ENCODE measurements around the gene TMEM192.
"Not testable (repeated sequence)": the region's sequence is repeated elsewhere in the genome, so short reads cannot be mapped to it uniquely, and the experiment has no call there.

TMEM192 gene

DNA sequence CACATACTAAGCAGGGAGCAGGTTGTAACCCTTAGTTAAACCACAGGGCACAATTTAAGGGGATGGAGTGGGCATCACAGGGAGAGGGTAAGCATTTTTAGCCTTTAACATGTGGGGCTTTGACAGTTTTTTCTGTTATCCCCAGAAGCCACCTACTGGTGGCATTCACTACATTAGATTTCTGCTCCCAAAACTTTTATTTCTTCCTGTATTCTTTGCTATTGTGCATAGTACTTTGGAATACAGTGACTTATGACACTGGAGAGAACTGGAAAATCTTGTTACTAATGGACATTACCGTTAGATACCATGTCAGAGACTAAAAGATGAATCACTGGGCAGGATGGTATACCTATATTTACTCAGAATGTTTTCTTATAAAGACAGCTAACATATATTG is 51.7 kb downstream of the TMEM192 start:
- no peak for DNase-seq
- Histone ChIP-seq H3K4me3 (ENCODE audit: insufficient read depth, low read depth, low read length, poor library complexity, severe bottlenecking) (no peak overlapping the region), H3K27me3 (replicated peaks; ENCODE audit: control insufficient read depth, insufficient read depth, low read length, poor library complexity, severe bottlenecking) (no peaks in the 10 kb centered on the region), H3K4me1 (ENCODE audit: control insufficient read depth, insufficient read depth, low read length, poor library complexity, severe bottlenecking) (no peaks in the 10 kb centered on the region), H3K36me3 (ENCODE audit: control insufficient read depth, insufficient read depth, low read length) (no peaks in the 10 kb centered on the region), H3K9me3 (ENCODE audit: control insufficient read depth, low read length) (no peaks in the 10 kb centered on the region), H3K27ac (ENCODE audit: insufficient read depth, low read length, poor library complexity, severe bottlenecking) (no peak overlapping the region)

DNA sequence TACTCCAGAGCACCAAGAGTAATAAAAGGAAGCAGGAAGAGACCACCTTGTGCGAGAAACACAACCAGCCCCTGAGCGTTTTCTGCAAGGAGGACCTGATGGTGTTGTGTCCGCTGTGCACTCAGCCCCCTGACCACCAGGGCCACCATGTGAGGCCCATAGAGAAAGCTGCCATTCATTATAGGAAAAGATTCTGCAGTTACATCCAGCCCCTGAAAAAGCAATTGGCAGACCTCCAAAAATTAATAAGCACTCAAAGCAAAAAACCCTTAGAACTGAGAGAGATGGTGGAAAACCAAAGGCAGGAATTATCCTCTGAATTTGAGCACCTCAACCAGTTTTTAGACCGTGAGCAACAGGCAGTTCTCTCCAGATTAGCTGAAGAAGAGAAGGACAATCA is 53.3 kb downstream of the TMEM192 start:
- H3K9me3 ChIP-seq (ENCODE audit: control insufficient read depth, low read length) = no peaks in the 10 kb centered on the region
- H3K4me3 ChIP-seq (ENCODE audit: insufficient read depth, low read depth, low read length, poor library complexity, severe bottlenecking) = no peak overlapping the region
- H3K27ac ChIP-seq (ENCODE audit: insufficient read depth, low read length, poor library complexity, severe bottlenecking) = no peak overlapping the region
- no peaks in the 10 kb centered on the region for H3K27me3 ChIP-seq (replicated peaks; ENCODE audit: control insufficient read depth, insufficient read depth, low read length, poor library complexity, severe bottlenecking)
- DNase-seq = no peak
- H3K36me3 ChIP-seq (ENCODE audit: control insufficient read depth, insufficient read depth, low read length) = no peaks in the 10 kb centered on the region
- H3K4me1 ChIP-seq (ENCODE audit: control insufficient read depth, insufficient read depth, low read length, poor library complexity, severe bottlenecking) = no peaks in the 10 kb centered on the region

DNA sequence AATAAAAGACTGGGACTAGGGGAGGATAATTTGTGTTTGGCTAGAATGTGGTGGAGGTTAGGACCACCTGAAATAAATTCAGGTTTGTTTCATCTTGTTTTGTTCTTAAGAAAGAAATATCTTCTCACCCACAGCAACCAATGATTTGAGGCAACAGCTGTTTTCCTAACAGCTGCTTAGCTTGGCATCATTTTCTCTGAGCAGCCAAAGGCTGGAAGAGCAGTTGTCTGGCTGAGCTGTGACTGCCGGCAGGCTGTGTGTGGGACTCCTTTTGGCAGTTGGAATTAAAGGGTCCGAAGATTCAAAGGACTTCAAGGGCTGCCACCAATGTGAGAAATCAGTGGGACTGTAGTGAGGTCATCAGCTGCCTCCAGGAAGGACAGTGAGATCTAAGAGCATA is 54.0 kb downstream of the TMEM192 start:
- H3K27me3 ChIP-seq (replicated peaks; ENCODE audit: control insufficient read depth, insufficient read depth, low read length, poor library complexity, severe bottlenecking) = no peaks in the 10 kb centered on the region
- H3K4me3 ChIP-seq (ENCODE audit: insufficient read depth, low read depth, low read length, poor library complexity, severe bottlenecking) = no peak overlapping the region
- no peak overlapping the region for H3K27ac ChIP-seq (ENCODE audit: insufficient read depth, low read length, poor library complexity, severe bottlenecking)
- no peaks in the 10 kb centered on the region for H3K4me1 ChIP-seq (ENCODE audit: control insufficient read depth, insufficient read depth, low read length, poor library complexity, severe bottlenecking)
- no peaks in the 10 kb centered on the region for H3K36me3 ChIP-seq (ENCODE audit: control insufficient read depth, insufficient read depth, low read length)
- H3K9me3 ChIP-seq (ENCODE audit: control insufficient read depth, low read length) = no peaks in the 10 kb centered on the region
- DNase-seq = no peak

DNA sequence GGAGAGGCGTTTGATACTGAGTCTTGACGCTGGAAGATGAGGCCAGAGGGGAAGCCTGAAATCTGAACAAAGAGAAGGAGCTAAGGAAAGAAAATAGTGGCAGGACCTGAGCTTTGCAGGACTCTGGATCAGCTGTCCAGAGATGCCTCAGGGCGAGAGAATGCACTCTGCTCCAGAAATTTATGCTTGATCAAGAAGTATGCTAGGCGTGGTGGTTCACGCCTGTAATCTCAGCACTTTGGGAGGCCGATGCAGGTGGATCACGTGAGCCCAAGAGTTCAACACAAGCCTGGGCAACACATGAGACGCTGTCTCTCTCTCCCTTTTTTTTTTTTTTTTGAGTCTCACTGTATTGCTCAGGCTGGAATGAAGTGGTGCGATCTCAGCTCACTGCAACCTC is 57.1 kb downstream of the TMEM192 start:
- DNase-seq = no peak
- Histone ChIP-seq H3K4me3 (ENCODE audit: insufficient read depth, low read depth, low read length, poor library complexity, severe bottlenecking) (no peak overlapping the region), H3K9me3 (ENCODE audit: control insufficient read depth, low read length) (no peaks in the 10 kb centered on the region), H3K27me3 (replicated peaks; ENCODE audit: control insufficient read depth, insufficient read depth, low read length, poor library complexity, severe bottlenecking) (no peaks in the 10 kb centered on the region), H3K4me1 (ENCODE audit: control insufficient read depth, insufficient read depth, low read length, poor library complexity, severe bottlenecking) (no peaks in the 10 kb centered on the region), H3K36me3 (ENCODE audit: control insufficient read depth, insufficient read depth, low read length) (no peaks in the 10 kb centered on the region), H3K27ac (ENCODE audit: insufficient read depth, low read length, poor library complexity, severe bottlenecking) (no peak overlapping the region)

DNA sequence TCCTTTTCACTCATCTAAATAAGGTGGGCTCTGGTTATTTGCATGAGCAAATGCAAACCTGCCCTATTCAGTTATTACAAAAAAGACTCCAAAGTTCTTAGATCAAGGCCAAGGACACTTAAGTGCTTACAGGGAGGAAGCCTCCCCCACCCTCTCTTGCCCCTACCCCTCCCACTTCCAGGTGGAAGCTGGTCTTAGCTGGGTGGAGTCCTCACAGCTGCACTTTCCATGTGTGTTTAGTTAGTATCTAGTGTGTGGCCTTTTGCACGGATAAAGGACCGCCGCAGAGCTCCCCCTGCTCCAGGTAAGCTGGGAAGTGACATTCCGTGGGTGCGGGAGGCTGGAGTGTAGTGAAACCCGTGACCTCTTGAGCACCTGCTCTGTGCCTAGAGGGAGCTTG is 59.0 kb downstream of the TMEM192 start, which contains the start of gene TRIM75:
Gene TRIM75 (plus strand): TSS at position 222 of the 400 bp plus-strand sequence. CDS start 5,282 bp downstream, outside the sequence.
- no peaks in the 10 kb centered on the region for H3K9me3 ChIP-seq (ENCODE audit: control insufficient read depth, low read length)
- H3K4me3 ChIP-seq (ENCODE audit: insufficient read depth, low read depth, low read length, poor library complexity, severe bottlenecking) = no peak within 1 kb of the TSS
- no peaks in the 10 kb centered on the region for H3K27me3 ChIP-seq (replicated peaks; ENCODE audit: control insufficient read depth, insufficient read depth, low read length, poor library complexity, severe bottlenecking)
- no peak for DNase-seq
- no peaks in the 10 kb centered on the region for H3K36me3 ChIP-seq (ENCODE audit: control insufficient read depth, insufficient read depth, low read length)
- no peak within 1 kb of the TSS for H3K27ac ChIP-seq (ENCODE audit: insufficient read depth, low read length, poor library complexity, severe bottlenecking)
- H3K4me1 ChIP-seq (ENCODE audit: control insufficient read depth, insufficient read depth, low read length, poor library complexity, severe bottlenecking) = no peaks in the 10 kb centered on the region

DNA sequence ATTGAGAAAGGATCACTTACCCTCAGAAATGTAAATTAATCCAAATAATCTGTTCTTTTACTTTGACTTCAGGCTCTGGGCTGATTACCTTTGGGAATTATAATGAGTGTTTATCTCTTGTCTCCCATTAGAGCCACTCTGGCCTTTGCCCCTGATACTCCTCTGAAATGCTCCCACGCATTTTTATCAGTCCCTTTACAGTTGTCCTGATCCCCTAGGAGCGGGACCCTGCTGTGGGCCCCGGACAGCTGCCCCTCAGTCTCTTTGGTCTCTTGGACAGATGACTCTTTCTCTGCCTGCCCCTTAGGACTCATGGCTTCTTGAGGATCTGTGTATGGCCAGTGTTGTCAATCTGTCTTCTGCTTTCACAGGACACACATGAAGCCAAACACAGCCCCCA is 60.0 kb downstream of the TMEM192 start:
- Histone ChIP-seq H3K27me3 (replicated peaks; ENCODE audit: control insufficient read depth, insufficient read depth, low read length, poor library complexity, severe bottlenecking) (no peaks in the 10 kb centered on the region), H3K27ac (ENCODE audit: insufficient read depth, low read length, poor library complexity, severe bottlenecking) (no peak overlapping the region), H3K4me3 (ENCODE audit: insufficient read depth, low read depth, low read length, poor library complexity, severe bottlenecking) (no peak overlapping the region), H3K36me3 (ENCODE audit: control insufficient read depth, insufficient read depth, low read length) (no peaks in the 10 kb centered on the region), H3K9me3 (ENCODE audit: control insufficient read depth, low read length) (no peaks in the 10 kb centered on the region), H3K4me1 (ENCODE audit: control insufficient read depth, insufficient read depth, low read length, poor library complexity, severe bottlenecking) (no peaks in the 10 kb centered on the region)
- DNase-seq = no peak

DNA sequence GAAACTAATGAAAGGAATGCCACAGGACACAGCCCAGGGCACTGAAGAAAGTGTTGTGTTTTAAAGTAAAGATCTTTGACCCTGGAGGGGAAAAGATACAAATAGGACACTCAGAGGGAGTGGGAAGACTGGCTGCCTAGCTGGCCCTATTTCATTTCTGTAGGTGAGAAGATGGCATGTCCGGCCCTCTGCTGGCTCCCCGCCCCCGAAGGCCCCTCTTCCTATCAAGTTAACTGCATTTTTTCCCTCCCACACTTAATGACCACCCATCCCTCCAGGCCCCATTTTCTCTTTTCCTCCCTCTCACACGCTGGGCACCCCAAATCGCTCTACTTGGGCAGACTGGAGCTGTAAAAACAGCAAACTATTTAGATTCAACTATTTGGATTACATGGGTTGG is 64.5 kb downstream of the TMEM192 start:
- H3K27me3 ChIP-seq (replicated peaks; ENCODE audit: control insufficient read depth, insufficient read depth, low read length, poor library complexity, severe bottlenecking) = no peaks in the 10 kb centered on the region
- H3K27ac ChIP-seq (ENCODE audit: insufficient read depth, low read length, poor library complexity, severe bottlenecking) = no peak overlapping the region
- no peaks in the 10 kb centered on the region for H3K4me1 ChIP-seq (ENCODE audit: control insufficient read depth, insufficient read depth, low read length, poor library complexity, severe bottlenecking)
- no peak overlapping the region for H3K4me3 ChIP-seq (ENCODE audit: insufficient read depth, low read depth, low read length, poor library complexity, severe bottlenecking)
- no peaks in the 10 kb centered on the region for H3K36me3 ChIP-seq (ENCODE audit: control insufficient read depth, insufficient read depth, low read length)
- DNase-seq = no peak
- no peaks in the 10 kb centered on the region for H3K9me3 ChIP-seq (ENCODE audit: control insufficient read depth, low read length)

DNA sequence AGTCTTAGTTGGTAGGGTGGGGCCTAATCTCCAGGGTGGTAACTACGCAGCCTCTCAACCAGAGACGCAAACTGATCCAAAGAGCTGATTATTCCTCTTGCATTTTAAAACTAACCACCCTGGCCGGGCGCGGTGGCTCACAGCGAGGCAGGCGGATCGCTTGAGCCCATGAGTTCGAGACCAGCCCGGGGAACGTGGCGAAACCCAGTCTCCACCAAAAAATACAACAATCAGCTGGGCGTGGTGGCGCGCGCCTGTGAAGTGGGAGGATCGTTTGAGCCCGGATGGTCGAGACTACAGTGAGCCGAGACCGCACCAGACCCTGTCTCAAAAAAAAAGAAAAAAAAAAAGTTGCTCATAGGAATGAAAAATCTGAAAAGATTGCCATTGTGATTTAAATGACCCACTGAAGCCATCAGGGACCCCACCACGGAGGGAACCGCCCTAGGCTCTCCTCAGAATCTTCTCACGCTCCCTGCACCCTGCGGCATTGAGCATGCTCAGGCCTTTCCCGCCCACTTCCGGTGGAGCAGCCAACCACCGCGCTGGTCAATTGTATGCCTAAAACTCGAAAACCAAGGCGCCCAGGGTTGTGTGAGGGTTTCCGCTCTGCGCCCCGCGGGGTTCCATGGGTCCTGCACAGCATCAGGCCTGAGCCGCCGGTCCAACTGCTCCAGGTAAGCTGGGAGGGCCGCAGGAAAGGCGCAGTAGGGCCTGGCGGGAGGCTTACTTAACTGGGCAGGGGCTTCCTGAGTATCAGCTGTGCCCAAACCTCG is 81.0 kb downstream of the TMEM192 start, which contains the start of gene TRIM60:
Gene TRIM60 (plus strand): TSS at position 564 of the 776 bp plus-strand sequence. CDS start 8,074 bp downstream, outside the sequence.
- no peaks in the 10 kb centered on the region for H3K36me3 ChIP-seq (ENCODE audit: control insufficient read depth, insufficient read depth, low read length)
- H3K9me3 ChIP-seq (ENCODE audit: control insufficient read depth, low read length) = no peaks in the 10 kb centered on the region
- no peaks in the 10 kb centered on the region for H3K4me1 ChIP-seq (ENCODE audit: control insufficient read depth, insufficient read depth, low read length, poor library complexity, severe bottlenecking)
- no peak within 1 kb of the TSS for H3K27ac ChIP-seq (ENCODE audit: insufficient read depth, low read length, poor library complexity, severe bottlenecking)
- DNase-seq = no peak
- H3K4me3 ChIP-seq (ENCODE audit: insufficient read depth, low read depth, low read length, poor library complexity, severe bottlenecking) = no peak within 1 kb of the TSS
- no peaks in the 10 kb centered on the region for H3K27me3 ChIP-seq (replicated peaks; ENCODE audit: control insufficient read depth, insufficient read depth, low read length, poor library complexity, severe bottlenecking)

DNA sequence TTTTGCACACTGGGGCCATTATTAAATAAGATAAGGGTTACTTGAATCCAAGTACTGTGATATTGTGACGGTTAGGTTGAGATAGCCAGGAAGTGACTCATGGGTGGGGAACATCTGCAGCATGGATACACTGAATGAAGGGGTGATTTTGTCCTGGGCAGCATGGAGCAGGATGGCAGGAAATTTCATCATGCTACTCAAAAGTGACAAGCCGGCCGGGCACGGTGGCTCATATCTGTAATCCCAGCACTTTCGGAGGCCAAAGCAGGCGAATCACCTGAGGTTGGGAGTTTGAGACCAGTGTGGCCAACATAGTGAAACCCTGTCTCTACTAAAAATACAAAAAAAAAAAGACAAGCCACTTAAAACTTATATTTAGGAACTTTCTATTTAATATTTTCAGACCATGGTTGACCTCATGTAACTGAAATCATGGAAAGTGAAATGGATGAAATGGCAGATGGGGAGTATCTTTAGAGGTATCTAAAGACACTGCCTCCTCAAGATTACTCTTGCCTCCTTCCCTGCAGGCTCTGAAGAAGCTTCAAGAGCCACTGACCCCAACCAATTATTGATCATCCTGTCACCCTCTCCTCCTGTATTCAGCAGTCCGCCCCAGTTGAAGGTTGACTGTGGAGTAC is 84.8 kb downstream of the TMEM192 start:
- DNase-seq = no peak
- Histone ChIP-seq H3K27me3 (replicated peaks; ENCODE audit: control insufficient read depth, insufficient read depth, low read length, poor library complexity, severe bottlenecking) (no peaks in the 10 kb centered on the region), H3K4me3 (ENCODE audit: insufficient read depth, low read depth, low read length, poor library complexity, severe bottlenecking) (no peak overlapping the region), H3K4me1 (ENCODE audit: control insufficient read depth, insufficient read depth, low read length, poor library complexity, severe bottlenecking) (no peaks in the 10 kb centered on the region), H3K36me3 (ENCODE audit: control insufficient read depth, insufficient read depth, low read length) (no peaks in the 10 kb centered on the region), H3K9me3 (ENCODE audit: control insufficient read depth, low read length) (no peaks in the 10 kb centered on the region), H3K27ac (ENCODE audit: insufficient read depth, low read length, poor library complexity, severe bottlenecking) (no peak overlapping the region)

DNA sequence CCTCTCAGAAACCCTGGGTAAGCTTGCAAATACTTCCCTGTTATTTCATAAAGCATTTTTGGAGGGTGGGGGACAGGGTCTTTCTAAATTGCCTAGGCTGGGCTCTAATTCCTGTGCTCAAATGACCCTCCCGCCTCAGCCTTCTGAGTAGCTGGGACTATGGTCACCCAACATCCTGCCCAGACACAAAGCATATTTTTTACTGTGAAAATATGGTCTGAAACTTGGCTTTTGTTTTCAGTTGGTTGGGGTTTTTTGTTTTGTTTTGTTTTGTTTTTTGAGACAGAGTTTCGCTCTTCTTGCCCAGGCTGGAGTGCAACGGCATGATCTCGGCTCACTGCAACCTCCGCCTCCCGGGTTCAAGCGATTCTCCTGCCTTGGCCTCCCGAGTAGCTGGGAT is 86.9 kb downstream of the TMEM192 start:
- H3K4me1 ChIP-seq (ENCODE audit: control insufficient read depth, insufficient read depth, low read length, poor library complexity, severe bottlenecking); DNase-seq; H3K27ac ChIP-seq (ENCODE audit: insufficient read depth, low read length, poor library complexity, severe bottlenecking); H3K4me3 ChIP-seq (ENCODE audit: insufficient read depth, low read depth, low read length, poor library complexity, severe bottlenecking); H3K9me3 ChIP-seq (ENCODE audit: control insufficient read depth, low read length); H3K27me3 ChIP-seq (replicated peaks; ENCODE audit: control insufficient read depth, insufficient read depth, low read length, poor library complexity, severe bottlenecking); H3K36me3 ChIP-seq (ENCODE audit: control insufficient read depth, insufficient read depth, low read length): not testable (repeated sequence)
